HG03095 (cell line): ENCODE results near the gene EPS15.
"Not testable (repeated sequence)": the region's sequence is repeated elsewhere in the genome, so short reads cannot be mapped to it uniquely, and the experiment has no call there.

Source experiments
- ATAC-seq: cut with Tn5 transposase; IDR thresholded peaks from one replicate; pipeline ENCODE4 v1.9.1; 2021; ENCODE audit warnings: moderate library complexity; ENCODE audit not compliant: unreplicated experiment

Gene EPS15

DNA sequence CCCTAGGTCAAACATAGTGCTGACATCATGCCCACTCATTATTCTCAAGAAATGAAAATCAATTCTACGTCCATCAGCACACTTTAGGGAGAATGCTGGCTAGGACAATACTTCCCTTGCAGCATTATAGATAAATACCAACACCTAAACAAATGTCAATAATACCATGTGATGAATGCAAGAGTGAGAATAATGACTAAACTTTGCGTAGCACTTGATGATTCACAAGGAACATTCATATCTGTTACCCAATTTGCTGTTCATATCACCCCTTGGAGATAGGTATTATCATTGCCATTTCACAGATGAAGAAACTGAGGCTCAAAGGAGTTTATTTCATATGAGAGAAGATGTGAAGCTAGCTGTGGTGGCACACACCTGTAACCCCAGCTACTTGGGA, 24.8 kb upstream of the EPS15 start:
- ATAC-seq: no peak

DNA sequence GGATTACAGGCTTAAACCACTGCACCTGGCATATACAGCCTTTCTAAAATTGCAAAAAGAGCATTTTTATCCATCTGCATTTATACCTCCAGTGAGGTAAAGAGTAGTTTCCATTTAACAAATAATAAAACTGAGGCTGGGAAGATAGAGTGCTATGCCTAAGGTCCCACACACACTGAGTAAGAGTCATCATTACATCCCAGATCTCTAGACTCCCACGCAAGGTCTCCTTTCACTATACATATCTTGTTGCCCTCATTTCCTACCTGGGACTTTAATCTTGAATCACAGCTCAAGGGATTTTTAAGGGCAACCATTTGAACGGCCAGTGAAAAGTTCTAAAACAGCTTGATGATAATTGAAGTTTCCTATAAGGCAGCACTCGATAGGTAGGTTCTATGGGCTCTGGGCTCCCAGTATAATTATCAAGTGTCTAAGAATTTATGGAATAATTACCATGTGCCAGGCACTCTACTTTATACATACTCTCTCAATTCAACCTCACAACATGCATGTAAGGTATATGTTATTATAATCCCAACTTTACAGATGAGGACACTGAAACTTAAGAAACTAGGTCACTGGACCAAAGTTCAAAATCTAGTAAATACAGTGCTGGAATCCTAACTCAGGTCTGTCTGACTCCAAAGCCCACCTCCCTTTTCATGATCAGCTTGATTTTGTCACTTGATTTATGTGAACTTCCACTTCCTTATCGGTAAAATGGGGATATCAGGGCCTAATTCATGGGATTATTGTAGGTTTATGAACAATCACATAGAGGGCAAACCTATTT, 23.3 kb upstream of the EPS15 start:
- ATAC-seq: no peak

DNA sequence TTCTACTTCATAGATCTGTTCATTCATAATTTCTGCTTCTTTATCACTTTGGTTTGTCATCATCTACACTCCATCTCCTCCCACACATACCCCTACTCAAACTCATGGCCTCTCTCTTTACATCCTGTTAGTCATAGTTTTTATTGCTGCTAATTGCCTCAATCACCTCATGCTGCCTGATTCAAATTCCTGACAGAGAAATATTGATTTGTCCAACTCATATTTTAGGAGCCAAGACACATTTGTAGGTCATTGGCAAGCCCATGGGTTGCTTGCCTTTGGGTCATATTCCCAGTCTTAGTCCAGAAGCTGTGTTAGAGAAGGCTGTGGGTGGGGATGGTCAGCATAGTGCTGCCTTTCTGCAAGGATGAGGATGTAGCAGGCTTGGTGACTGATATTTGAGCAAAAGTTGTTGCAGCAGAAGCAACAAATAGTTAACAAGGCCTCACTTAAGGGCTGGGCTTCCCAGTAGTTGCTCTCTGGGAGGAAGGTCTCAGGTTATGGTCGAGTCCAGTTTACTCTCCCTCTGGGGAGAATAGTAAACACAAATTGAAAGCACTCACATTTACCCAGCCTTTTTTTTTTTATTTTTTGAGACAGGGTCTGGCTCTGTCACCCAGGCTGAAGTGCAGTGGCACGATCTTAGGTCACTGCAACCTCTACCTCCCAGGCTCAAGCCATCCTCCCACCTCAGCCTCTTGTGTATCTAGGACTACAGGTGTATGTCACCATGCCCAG, 22.4 kb upstream of the EPS15 start:
- ATAC-seq: no peak

DNA sequence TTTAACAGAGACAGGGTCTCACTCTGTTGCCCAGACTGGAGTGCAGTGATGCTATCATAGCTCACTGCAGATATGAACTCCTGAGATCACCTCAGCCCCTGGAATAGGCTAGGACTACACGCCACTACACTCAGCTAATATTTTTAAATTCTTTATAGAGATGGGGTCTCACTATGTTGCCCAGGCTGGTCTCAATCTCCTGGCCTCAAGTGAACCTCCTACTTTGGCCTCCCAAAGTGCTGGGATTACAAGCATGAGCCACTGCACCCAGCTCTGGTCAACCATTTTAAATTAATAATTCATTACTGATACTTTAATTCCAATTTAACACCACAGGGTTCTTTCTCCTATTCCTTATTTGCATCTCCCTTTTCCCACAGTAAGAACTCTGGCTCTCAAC, 18.5 kb upstream of the EPS15 start:
- no peak for ATAC-seq

DNA sequence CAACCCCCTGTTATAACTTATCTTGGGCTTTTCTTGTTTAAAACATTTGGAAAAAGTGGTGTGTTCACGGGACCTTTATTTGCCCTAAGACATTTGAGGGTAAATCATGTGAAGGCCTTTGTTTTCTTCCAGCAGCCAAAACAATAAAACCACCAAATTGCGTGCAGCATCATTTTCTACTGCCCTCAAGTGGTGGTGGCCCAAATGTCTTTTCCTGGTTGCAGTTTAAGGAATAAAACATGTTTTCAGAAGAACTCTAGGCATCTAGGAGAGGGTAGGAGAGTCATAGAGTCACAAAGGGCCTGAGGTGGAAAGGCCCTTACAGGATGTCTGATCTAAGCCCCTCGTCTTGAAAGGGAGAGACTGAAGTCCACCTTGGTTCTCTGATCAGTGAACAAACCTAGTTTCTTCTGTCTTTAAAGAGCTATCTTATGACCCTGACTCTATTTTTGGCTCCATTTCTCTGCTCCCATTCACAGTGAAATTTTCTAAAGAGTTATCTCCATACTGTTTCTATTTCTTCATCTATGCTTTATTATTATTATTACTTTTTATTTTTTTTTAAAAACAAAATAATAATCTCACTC, 16.0 kb upstream of the EPS15 start:
- no peak for ATAC-seq

DNA sequence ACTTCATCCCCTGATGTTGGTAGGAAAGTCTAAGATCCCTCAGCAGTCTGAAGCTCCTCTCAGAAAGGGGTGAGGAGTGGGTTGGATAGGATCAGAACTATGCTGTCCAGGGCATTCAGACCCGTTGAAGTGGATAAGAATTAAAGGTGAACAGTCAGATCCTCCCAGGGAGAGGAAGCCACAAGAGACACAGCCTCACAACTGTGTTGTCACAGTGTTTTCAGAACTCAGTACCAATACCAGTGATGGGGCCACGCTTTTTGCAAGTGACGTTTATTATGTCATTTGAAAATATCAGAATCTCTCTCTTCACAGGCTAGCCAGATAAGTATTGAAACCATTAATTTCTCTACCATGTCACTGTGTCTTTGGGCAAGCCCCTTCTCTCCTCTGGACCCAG, 15.4 kb upstream of the EPS15 start:
- ATAC-seq: no peak

DNA sequence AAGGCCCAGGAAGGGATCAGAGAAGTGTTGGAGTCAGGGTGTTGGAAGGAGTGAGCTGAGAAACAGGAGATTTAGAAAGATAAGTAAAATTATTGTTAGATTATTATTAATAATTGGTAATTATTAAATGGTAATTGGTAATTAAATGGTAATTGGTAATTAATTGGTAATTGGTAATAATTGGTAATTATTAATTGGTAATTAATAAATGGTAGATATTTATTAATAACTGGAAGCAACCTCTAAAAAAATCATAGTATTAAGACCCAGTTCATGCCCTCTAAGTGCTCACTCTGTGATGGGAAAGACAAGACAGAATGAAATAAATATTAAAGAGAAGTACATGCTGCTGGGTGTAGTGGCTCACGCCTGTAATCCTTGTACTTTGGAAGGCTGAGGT, 13.8 kb upstream of the EPS15 start:
- no peak for ATAC-seq

DNA sequence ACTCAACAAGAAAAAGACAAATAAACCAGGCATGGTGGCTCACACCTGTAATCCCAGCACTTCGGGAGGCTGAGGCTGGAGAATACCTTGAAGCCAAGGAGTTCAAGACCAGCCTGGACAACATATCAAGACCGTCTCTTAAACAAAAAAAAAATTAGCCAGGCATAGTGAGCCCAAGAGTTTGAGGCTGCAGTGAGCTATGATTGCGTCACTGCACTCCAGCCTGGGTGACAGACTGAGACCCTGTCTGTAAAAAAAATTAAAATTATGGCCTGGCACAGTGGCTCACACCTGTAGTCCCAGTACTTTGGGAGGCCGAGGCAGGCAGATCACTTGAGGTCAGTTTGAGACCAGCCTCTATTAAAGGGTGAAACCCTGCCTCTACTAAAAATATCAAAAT, 11.4 kb upstream of the EPS15 start:
- ATAC-seq: not testable (repeated sequence)

DNA sequence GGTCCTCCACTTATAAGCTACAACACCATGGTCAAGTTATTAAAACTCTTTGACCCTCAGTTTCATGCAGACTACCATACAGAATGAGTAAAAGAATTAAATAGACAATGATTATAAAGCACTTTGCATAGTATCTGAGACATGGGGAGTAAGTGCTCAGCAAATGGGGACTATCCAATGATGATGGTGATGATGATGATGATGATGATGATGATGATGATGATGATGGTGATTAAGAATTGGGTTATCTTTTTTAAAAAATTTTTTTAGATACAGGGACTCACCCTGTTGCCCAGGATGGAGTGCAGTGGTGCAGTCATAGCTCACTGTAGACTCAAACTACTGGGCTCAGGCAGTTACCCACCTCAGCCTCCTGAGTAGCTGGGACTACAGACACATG, 8.1 kb upstream of the EPS15 start:
- no peak for ATAC-seq

DNA sequence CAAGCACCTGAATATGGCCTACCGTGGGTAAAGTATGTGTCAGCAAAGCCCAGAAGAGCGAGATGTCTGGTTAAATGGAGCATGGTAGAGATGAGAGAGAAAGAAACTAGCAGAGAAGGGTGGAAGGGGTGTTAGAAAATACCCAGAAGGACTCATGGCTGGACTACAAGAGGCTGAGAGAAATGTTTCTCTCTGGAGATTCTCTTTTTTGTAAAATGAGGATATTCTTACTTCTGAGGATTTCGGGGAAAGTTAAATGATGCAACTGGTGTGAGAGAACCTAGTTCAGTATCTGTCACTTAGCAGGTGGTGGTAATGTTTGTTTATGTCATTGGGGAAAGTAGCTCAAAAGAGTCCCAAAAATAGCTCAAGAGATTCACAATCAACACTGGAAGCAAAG, 7.2 kb upstream of the EPS15 start:
- ATAC-seq: no peak

DNA sequence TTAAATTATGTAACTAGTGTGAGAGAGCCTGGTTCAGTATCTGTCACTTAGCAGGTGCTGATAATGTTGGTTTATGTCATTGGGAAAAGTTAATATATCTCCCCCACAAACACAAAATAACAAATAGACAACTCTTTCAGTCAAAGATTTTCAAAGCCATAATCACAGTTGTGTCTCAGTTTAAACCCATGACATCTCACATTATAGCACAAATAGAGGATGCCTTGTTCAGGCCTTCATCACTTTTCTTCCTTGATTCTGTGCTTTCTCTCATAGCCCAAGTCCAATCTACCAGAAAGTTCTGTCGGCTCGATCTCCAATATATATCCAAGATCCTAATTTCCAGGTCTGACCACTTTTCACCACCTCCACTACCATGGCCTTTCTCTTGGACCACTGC, 6.2 kb upstream of the EPS15 start:
- ATAC-seq: no peak

DNA sequence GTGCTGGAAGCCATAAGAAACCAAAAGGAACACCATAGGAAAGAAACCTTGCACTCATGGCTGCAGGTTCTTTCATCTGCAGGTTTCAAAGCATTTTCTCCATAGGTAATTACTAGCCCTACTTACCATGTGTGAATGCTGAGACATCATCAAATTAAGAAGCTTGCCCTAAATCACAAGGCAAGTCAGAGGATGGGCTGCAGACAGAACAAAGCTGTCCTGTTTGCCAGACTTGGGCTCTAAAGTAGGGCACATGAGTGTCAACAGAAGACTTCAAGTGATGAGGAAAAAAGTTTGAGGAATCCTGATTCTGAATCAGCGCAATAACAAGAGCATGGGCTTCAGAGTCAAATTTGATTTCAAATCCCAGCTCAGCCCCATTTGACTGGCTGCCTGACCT, 5.8 kb upstream of the EPS15 start:
- ATAC-seq: no peak

DNA sequence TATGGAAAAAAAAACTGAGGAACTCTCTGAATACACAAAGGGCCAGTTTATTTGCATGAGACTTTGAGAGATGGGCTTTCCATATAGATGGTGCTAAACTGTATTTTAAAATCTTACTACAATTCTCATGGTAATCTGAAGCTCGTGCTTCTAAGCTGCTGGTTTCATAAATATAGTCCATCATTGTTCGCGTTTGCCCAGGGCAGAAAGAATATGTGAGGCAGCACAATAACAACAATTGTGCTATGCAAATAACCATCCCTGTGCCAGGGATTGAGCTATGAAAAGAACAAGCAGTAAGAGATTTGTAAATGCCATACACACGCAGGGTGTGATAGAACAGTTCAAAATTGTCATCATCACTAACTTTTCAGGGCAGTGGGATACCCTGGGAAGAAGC, 4.9 kb upstream of the EPS15 start:
- no peak for ATAC-seq

DNA sequence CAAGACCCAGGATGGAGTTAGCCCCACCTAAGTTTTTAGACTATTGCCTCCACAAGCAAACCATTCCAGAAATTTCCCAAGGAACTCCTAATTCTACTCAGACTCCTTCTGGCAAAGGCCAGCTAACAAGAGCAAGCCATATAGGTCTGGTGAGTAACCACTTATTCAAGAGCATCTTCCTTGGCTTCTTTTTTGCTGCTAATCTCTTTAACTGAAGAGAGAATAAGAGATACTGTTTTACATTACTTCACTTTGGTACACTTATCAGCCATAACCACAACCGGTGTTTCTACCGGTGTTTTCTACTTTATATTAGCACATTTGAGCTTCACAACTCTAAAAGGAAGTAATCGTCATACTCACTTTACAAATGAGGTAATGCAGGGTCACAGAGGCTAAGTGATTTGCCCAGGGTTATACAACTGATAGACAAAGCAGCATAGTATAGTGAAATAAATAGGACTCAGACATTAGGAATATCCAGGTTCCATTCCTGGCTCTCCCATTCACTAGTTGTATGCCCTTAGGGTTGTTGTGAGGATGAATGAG, 1.7 kb upstream of the EPS15 start:
- no peak for ATAC-seq

DNA sequence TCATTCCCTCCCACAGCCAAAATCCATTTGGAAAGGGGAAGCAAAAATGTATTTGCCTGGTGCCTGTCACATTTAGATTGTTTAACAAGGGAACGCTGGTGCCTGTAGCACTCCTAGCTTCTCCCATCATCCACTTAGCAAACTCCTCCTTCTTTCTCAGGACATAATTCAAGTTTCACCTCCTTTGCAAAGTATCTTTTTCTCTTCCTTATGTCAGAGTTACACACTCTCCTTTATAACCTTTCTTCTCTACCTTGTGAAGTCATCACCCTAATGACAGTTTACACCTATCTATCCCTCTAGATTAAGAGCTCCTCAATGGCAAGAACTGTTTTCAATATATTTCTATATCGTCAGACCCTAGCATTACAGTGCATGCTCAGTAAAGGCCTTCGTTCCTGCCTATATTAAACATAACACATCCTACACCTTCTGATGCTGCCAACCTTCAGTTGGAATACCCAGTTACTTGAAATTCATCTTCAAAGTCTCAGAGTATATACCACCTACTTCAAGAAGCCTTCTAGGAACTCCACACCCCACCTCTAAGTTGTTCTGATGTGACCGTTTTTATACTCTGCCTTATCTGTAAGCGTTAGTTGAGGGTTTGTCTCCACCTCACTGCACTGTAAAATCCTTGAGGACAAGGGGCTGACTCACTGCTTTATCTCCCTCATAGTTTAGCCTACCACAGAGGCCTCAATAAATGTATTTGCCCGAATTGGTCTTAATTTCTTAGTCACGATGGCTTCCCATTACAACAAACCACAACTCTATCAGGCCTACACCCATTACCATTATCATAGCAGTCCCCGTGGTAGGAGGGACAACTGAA, 1.0 kb upstream of the EPS15 start:
- no peak for ATAC-seq

DNA sequence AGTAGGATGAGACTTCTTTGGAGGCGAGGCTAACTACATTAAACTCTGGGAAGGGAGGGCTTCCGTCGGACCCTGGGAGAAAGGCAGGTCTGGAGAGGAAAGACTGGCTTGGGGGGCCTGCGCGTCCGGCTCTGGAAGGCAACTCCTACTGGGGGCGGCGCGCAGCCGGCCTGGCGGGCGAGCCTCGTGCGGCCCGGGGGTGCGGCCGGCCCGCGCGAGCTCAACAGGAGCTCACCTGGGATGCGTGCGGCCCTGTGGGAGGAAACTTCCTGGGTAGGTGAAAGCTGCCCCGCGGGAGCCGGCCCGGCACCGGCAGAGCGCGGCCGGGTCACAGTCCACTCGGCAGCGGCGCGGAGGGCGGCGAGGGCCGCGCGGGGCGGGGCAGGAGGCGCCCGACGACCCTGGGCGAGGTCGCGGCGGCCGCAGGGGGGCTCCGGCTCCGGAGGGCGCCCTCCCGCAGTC, 449 bp downstream of the EPS15 start:
- ATAC-seq: peak; percentile 41

DNA sequence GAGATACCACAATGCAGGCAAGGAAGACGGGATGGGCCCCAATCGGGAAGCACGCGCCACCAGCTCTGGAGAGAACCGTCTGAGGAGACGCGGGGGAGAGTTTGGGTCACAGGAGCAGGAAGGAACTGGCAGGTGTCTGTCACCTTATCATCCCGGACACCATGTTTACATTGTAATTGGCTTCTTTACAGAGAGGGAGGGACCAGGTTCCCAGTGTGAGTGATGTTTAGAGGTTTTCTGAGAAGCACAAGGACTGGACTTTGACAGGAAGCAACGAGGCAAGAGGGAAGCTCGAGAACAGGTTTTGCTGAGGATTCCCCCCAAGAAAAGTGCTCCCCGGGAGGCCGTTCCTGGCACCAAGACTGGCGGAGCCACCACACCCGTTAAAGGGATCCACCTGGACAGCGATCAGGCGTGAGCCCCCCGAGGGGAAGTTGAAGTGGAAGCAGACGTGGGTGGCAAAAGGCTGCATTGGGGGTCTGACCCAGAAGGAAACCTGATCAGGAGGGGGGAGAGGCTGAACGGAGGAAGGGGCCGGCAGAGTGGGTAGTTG, 957 bp downstream of the EPS15 start:
- ATAC-seq: no peak

DNA sequence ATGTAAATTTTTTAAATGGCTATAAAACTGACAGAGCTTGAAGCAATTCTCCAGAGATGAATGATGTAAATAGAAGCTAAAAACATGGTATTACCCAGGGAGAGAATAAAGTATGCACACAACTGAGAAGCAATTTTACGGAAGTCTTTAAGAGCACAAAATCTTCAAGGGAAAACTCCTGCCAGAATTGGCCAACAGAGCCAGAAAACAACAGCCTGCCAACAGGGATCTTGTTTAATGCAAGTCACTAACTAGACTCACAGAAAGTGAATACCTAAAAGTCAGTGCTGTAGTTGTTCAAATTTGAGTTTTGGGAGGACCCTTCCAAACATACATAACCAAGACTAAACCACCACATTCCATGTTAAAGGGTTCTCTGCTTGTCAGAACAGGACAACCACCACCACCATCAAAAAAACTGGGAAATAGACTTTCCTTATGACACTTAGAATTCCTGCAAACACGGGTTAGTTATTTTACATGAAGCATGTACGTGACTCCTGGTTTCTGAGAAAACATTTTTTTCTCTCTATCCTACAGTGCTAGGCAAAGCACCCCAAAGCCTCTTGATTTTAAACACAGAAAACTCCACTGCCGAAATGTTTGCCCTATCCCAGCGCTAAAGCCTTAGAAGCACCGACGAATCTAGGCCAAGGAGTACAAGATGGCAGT, 1.6 kb downstream of the EPS15 start:
- no peak for ATAC-seq

DNA sequence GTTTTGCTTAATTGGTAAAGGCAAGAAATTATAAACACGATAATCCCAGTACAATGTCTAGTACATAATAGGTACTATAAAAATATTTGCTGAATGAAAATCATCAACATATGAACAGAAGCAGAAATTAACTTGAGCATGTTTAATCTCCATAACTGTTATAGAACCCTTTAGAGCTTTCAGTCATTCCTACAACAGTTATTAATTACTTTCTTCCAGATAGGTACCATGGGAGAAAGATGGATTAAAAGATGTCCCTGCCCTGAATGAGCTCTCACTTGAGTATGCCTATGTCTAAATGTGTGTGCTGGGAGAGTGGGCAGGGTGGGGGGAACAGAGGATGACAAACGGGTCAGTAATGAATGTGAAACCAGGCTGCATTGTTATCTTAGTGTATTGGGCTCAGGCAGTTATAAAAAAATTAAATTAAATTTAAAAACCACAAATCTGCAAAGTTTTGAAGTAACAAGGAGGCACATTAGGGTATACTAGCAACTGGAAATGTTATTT, 2.4 kb downstream of the EPS15 start:
- no peak for ATAC-seq
